WERI-Rb-1 (cell line): ENCODE data around the gene PRM1.

Experiments used
- DNase-seq: peaks from one replicate; pipeline ENCODE4 v3.0.0-alpha.2; 2020
- H3K27ac ChIP-seq: fragments of 250-450 bp; sonication (Bioruptor Pico); 2 replicates; pipeline ENCODE4 v1.5.1; 2020; ENCODE audit warnings: mild to moderate bottlenecking, moderate library complexity
- H3K27me3 ChIP-seq: fragments of 250-450 bp; sonication (Bioruptor Pico); 2 replicates; pipeline ENCODE4 v1.5.1; 2021; ENCODE audit warnings: mild to moderate bottlenecking, low read depth, moderate library complexity; ENCODE audit not compliant: insufficient read depth, severe bottlenecking
- H3K36me3 ChIP-seq: fragments of 250-450 bp; sonication (Bioruptor Pico); 2 replicates; pipeline ENCODE4 v1.5.1; 2020; ENCODE audit warnings: mild to moderate bottlenecking, moderate library complexity
- H3K4me3 ChIP-seq: 2 replicates; pipeline ENCODE4 v1.5.1; 2011; ENCODE audit warnings: low read depth, mild to moderate bottlenecking, control low read depth, low read length
- H3K9me3 ChIP-seq: fragments of 250-450 bp; sonication (Bioruptor Pico); 2 replicates; pipeline ENCODE4 v1.5.1; 2021; ENCODE audit warnings: mild to moderate bottlenecking, moderate library complexity; ENCODE audit not compliant: severe bottlenecking
- CTCF ChIP-seq: IDR thresholded peaks from 2 replicates; pipeline ENCODE4 v1.5.1; 2011; ENCODE audit warnings: low read depth, mild to moderate bottlenecking, control low read depth, inconsistent platforms, low read length

Gene PRM1

DNA sequence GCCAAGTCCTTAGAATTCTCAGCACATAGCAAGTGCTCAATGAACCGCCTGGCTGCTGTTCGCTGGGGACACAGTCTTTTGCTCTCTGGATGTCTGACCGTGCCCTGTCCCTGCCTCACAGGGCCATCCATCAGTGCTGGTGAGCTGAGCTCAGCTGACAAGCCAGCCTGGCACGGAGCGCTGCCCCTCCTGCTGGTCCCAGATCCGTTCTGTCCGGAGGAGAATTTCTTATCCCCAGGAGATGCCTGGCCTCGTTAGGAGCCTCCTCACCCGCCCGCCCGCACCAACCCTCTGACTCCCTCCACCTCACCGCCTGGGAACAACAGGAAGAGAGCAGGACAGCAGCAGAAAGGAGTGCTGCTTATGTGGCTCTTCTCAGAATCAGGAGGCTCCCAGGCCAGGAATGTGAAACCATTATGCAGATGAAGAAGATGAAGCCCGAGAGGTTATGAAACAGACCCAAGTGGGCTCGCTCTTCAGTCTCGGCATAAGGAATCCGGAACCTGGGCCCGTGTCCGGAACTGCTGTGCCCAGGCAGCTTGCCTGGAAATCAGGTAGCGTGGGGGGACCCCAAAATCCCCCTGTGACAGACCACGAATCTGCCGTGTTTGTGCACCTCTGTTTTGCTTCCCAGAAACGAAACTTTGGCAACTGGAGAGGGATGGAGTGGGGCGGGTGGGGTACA lies 35.3 kb upstream of the PRM1 start:
- no peak for TF ChIP-seq CTCF
- Histone ChIP-seq H3K4me3 (no peak overlapping the region), H3K27ac (no peak overlapping the region), H3K36me3 (no peaks in the 10 kb centered on the region), H3K27me3 (no peaks in the 10 kb centered on the region), H3K9me3 (no peaks in the 10 kb centered on the region)
- DNase-seq = no peak

- no peaks in the 10 kb centered on the region for H3K9me3 ChIP-seq
- no peak for DNase-seq
- no peak overlapping the region for H3K27ac ChIP-seq
- no peak for TF ChIP-seq CTCF
- H3K27me3 ChIP-seq = no peaks in the 10 kb centered on the region
- no peaks in the 10 kb centered on the region for H3K36me3 ChIP-seq
- H3K4me3 ChIP-seq = no peak overlapping the region
Measured at GRCh38 chr16:11315510-11315909, 34.4 kb upstream of the PRM1 start.

DNA sequence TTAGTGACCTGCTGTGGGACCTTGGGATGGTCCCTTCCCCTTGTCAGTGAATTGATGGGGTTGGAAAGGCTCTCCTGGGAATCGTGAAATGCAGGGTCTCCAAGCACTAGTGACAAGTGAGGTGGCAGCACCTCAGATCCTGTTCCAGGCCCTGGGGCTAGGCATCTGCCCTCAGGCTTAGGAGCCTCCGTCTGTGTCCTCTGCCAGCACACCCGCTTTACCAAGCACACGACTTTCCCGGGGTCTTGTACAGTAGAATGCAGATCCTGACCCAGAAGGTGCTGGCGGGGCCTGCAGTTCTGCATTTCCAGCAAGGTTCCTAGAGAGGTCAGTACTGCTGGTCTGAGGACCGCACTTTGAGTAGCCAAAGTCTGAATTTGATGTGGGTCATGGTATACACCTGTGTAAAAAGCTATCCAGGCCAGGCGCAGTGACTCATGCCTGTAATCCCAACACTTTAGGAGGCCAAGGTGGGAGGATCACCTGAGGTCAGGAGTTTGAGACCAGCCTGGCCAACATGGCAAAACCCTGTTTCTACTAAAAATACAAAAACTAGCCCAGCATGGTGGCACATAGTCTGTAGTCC lies 33.3 kb upstream of the PRM1 start:
- Histone ChIP-seq H3K27ac (no peak overlapping the region), H3K27me3 (no peaks in the 10 kb centered on the region), H3K36me3 (no peaks in the 10 kb centered on the region), H3K4me3 (no peak overlapping the region), H3K9me3 (no peaks in the 10 kb centered on the region)
- TF ChIP-seq CTCF = no peak
- DNase-seq = no peak

DNA sequence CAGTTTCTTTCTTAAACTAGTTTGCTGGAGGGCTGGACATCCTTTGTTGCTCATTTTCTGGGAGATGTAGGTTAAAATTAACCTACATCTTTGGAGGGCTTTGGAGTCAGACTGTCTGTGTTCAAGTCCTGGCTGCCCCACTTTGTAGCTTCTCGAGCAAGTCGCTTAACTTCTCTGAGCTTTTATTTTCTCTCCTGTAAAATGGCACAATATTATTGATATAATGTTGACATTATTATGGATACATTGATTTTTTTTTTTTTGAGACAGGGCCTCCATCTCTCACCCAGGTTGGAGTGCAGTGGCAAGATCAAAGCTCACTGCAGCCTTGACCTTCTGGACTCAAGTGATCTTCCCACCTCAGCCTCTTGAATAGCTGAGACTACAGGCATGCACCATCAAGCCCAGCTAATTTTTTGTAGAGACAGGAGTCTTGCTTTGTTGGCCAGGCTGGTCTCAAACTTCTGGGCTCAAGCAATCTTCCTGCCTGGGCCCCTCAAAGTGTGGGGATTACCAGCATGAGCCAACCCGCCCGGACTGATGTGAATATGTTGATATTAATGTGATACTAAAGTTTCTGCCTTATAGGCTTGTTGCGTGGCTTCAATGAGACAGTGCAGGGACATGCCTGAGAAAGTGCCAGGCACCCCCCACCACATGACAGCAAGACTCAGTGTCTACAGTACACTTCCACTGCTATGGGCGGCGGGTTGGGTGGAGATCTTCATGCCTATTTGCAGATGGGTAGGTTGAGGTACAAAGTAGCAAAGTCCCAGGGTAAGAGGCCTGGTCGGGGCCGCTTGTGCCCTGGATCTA lies 32.6 kb upstream of the PRM1 start:
- Histone ChIP-seq H3K27ac (no peak overlapping the region), H3K4me3 (no peak overlapping the region), H3K9me3 (no peaks in the 10 kb centered on the region), H3K36me3 (no peaks in the 10 kb centered on the region), H3K27me3 (no peaks in the 10 kb centered on the region)
- TF ChIP-seq CTCF = no peak
- DNase-seq = no peak

GRCh38 chr16:11312718-11313492 lies 31.8 kb upstream of the PRM1 start:
- Histone ChIP-seq H3K27ac (no peak overlapping the region), H3K27me3 (no peaks in the 10 kb centered on the region), H3K36me3 (no peaks in the 10 kb centered on the region), H3K9me3 (no peaks in the 10 kb centered on the region), H3K4me3 (no peak overlapping the region)
- TF ChIP-seq CTCF = no peak
- no peak for DNase-seq
